IMR-90 (cell line): ENCODE measurements around the gene CTDP1. TPM values are rescaled to one million over a fixed set of nuclear protein-coding genes. Genes with fewer than 3 reads are reported as not detected.

Experiments
- ATAC-seq: fragments of 200-7000 bp; cut with Tn5 transposase; 2 replicates; pipeline ENCODE4 v1.9.1; 2020; ENCODE audit warnings: low read depth, mild to moderate bottlenecking, moderate library complexity
- BruUV-seq: library from RNA; stranded (reverse); fragments of 400-500 nt; replicated peaks from 2 replicates; lab custom pipeline; 2021; lab: Mats Ljungman, UMichigan
- CTCF ChIA-PET: fragments of 300-600 bp; formaldehyde crosslinking; extraction: SDS; loops from one replicate; lab custom pipeline; 2021; ENCODE audit warnings: antibody characterized with exemption; lab: Yijun Ruan, JAX
- POLR2A ChIA-PET: fragments of 300-600 bp; sonication (Branson Sonifier 250); formaldehyde crosslinking; loops from one replicate; lab custom pipeline; 2022; ENCODE audit warnings: antibody characterized with exemption; ENCODE audit not compliant: unreplicated experiment; lab: Charles Lee
- DNase-seq: peaks from one replicate; pipeline ENCODE4 v3.0.0; 2013
- H2AFZ ChIP-seq: replicated peaks from 2 replicates; pipeline ENCODE3; 2013; ENCODE audit warnings: low read length, mild to moderate bottlenecking; ENCODE audit not compliant: poor library complexity
- H2AK5ac ChIP-seq: 2 replicates; pipeline ENCODE4 v1.6.1; 2013; ENCODE audit warnings: low read depth, low read length, inconsistent platforms
- H2AK9ac ChIP-seq: replicated peaks from 2 replicates; pipeline ENCODE3; 2013; ENCODE audit warnings: mild to moderate bottlenecking, low read depth, low read length, moderate library complexity; ENCODE audit not compliant: poor library complexity
- H2BK120ac ChIP-seq: 2 replicates; pipeline ENCODE4 v1.6.1; 2013; ENCODE audit warnings: low read depth, low read length, inconsistent platforms
- H2BK15ac ChIP-seq: 3 replicates; pipeline ENCODE4 v1.6.1; 2013; ENCODE audit warnings: low read depth, low read length, inconsistent platforms
- H2BK20ac ChIP-seq: 2 replicates; pipeline ENCODE4 v1.6.1; 2013; ENCODE audit warnings: low read depth, mild to moderate bottlenecking, inconsistent platforms, low read length, moderate library complexity
- H2BK5ac ChIP-seq: 2 replicates; pipeline ENCODE4 v1.6.1; 2013; ENCODE audit warnings: mild to moderate bottlenecking, low read depth, low read length, inconsistent platforms; ENCODE audit not compliant: poor library complexity, severe bottlenecking
- H3K14ac ChIP-seq: replicated peaks from 2 replicates; pipeline ENCODE4 v1.6.1; 2013; ENCODE audit warnings: low read depth, low read length, inconsistent platforms
- H3K18ac ChIP-seq: 2 replicates; pipeline ENCODE4 v1.6.1; 2013; ENCODE audit warnings: low read depth, low read length, control low read depth
- H3K23ac ChIP-seq: 2 replicates; pipeline ENCODE4 v1.6.1; 2013; ENCODE audit warnings: low read depth, low read length, inconsistent platforms
- H3K27ac ChIP-seq: 2 replicates; pipeline ENCODE4 v1.5.1; 2013; ENCODE audit warnings: mild to moderate bottlenecking, control low read depth, low read length; ENCODE audit not compliant: insufficient read depth
- H3K27me3 ChIP-seq: 2 replicates; pipeline ENCODE4 v1.6.1; 2013; ENCODE audit warnings: low read length; ENCODE audit not compliant: control insufficient read depth, insufficient read depth
- H3K36me3 ChIP-seq: 2 replicates; pipeline ENCODE4 v1.6.1; 2013; ENCODE audit warnings: low read length, mixed read lengths; ENCODE audit not compliant: control insufficient read depth, insufficient read depth
- H3K4ac ChIP-seq: 2 replicates; pipeline ENCODE4 v1.6.1; 2013; ENCODE audit warnings: low read depth, low read length, inconsistent platforms
- H3K4me1 ChIP-seq: 2 replicates; pipeline ENCODE4 v1.6.1; 2013; ENCODE audit warnings: low read length, mixed read lengths; ENCODE audit not compliant: control insufficient read depth, insufficient read depth
- H3K4me2 ChIP-seq: 2 replicates; pipeline ENCODE4 v1.6.1; 2013; ENCODE audit warnings: low read depth, mild to moderate bottlenecking, control low read depth, low read length, moderate library complexity
- H3K4me3 ChIP-seq: 2 replicates; pipeline ENCODE4 v1.5.1; 2013; ENCODE audit warnings: low read depth, mild to moderate bottlenecking, control low read depth, low read length, moderate library complexity; ENCODE audit not compliant: insufficient read depth
- H3K56ac ChIP-seq: 2 replicates; pipeline ENCODE4 v1.6.1; 2013; ENCODE audit warnings: low read length, inconsistent platforms; ENCODE audit not compliant: insufficient read depth; ENCODE audit errors: extremely low read depth
- H3K79me1 ChIP-seq, 2 experiments: 2 replicates each; pipeline ENCODE4 v1.6.1; 2013; ENCODE audit warnings: low read length in 2 of 2, inconsistent platforms in 1 of 2, low read depth in 1 of 2
- H3K9ac ChIP-seq: 2 replicates; pipeline ENCODE4 v1.6.1; 2013; ENCODE audit warnings: low read depth, low read length, control low read depth
- H3K9me1 ChIP-seq: 2 replicates; pipeline ENCODE4 v1.6.1; 2013; ENCODE audit warnings: low read length, inconsistent platforms; ENCODE audit not compliant: insufficient read depth
- H3K9me3 ChIP-seq: 2 replicates; pipeline ENCODE4 v1.6.1; 2013; ENCODE audit warnings: low read length; ENCODE audit not compliant: control insufficient read depth, insufficient read depth
- H4K20me1 ChIP-seq: 2 replicates; pipeline ENCODE4 v1.6.1; 2013; ENCODE audit warnings: low read length, inconsistent platforms; ENCODE audit not compliant: insufficient read depth
- H4K5ac ChIP-seq: 2 replicates; pipeline ENCODE4 v1.6.1; 2013; ENCODE audit warnings: mild to moderate bottlenecking, low read depth, low read length, control low read depth
- H4K8ac ChIP-seq, 2 experiments: 2 replicates each; pipeline ENCODE4 v1.6.1; 2013; ENCODE audit warnings: low read depth in 2 of 2, low read length in 2 of 2, control low read depth in 1 of 2, inconsistent platforms in 1 of 2
- H4K91ac ChIP-seq: 2 replicates; pipeline ENCODE4 v1.6.1; 2013; ENCODE audit warnings: low read depth, low read length, inconsistent platforms; ENCODE audit not compliant: insufficient read depth
- CEBPB ChIP-seq: IDR thresholded peaks from 2 replicates; pipeline ENCODE4 v1.6.1; 2012; ENCODE audit warnings: low read depth, low read length, improper control_type of control experiment
- CHD1 ChIP-seq: IDR thresholded peaks from 2 replicates; pipeline ENCODE4 v1.6.1; 2012; ENCODE audit warnings: low read depth, low read length, improper control_type of control experiment
- FOS ChIP-seq: fragments of 150-350 bp; IDR thresholded peaks from 2 replicates; pipeline ENCODE4 v1.6.1; 2016; ENCODE audit warnings: low read depth, low read length
- RAD21 ChIP-seq: IDR thresholded peaks from 2 replicates; pipeline ENCODE4 v1.6.1; 2012; ENCODE audit warnings: low read length, improper control_type of control experiment
- RCOR1 ChIP-seq: IDR thresholded peaks from 2 replicates; pipeline ENCODE4 v1.6.1; 2012; ENCODE audit warnings: mild to moderate bottlenecking, low read length, improper control_type of control experiment; ENCODE audit not compliant: insufficient replicate concordance
- WGBS, 2 experiments: methylation state at CpG; one replicate each; pipeline versions ENCODE4 v1.1.5 to v1.1.7; 2013; ENCODE audit warnings: missing lambda C conversion rate in 2 of 2; ENCODE audit not compliant: insufficient read length in 1 of 2; ENCODE audit errors: extremely low coverage in 2 of 2; 5-methylcytosine and 5-hydroxymethylcytosine counted together
- dilution Hi-C: fragments of 300-500 bp; cut with HindIII; formaldehyde crosslinking; loops from one replicate; pipeline ENCODE4 v1.14.3; 2018; ENCODE audit warnings: low sequenced_read_pairs; ENCODE audit not compliant: unreplicated experiment
- in situ Hi-C: fragments of 300-500 bp; cut with MboI; formaldehyde crosslinking; loops from 3 replicates; pipeline ENCODE4 v1.14.3; 2019; ENCODE audit warnings: low sequenced_read_pairs, inconsistent platforms, mixed read lengths
- intact Hi-C: fragments of 100-400 bp; cut with micrococcal nuclease; formaldehyde crosslinking; loops from 2 replicates; pipeline ENCODE4 v1.10.0; 2022
- polyA plus RNA-seq, 3 experiments: library from polyadenylated mRNA; depleted of rRNA; stranded (reverse); fragments of >200 nt; gene quantifications; 2 replicates each; pipeline ENCODE4 v1.2.3, GENCODE V29; 2012; ENCODE audit warnings: low replicate concordance in 1 of 3
- total RNA-seq: library from RNA; depleted of rRNA; stranded (reverse); fragments of >200 nt; gene quantifications from 2 replicates; pipeline ENCODE4 v1.2.3, GENCODE V29; 2012

CTDP1 gene
- total and polyA plus RNA-seq, 2 of the 4 experiments (the other 2 are of a cell fraction), result 13.4 to 17.6 TPM

- dilution Hi-C loops, result no loop called here
- Histone ChIP-seq H3K4me1 (no peaks in the 10 kb centered on the region), H2BK5ac (no peak overlapping the region), H4K20me1 (no peaks in the 10 kb centered on the region), H4K8ac (no peak overlapping the region), H3K4me3 (no peak overlapping the region), H2AK9ac (no peak overlapping the region), H3K4ac (no peak overlapping the region), H2AFZ (no peak overlapping the region), H2BK20ac (no peak overlapping the region), H3K36me3 (no peaks in the 10 kb centered on the region), H3K9me1 (no peaks in the 10 kb centered on the region), H3K14ac (no peak overlapping the region), H4K5ac (no peak overlapping the region), H3K23ac (no peak overlapping the region), H2BK15ac (no peak overlapping the region), H3K27me3 (peaks cover 26% of the 10 kb centered on the region), H2AK5ac (no peak overlapping the region), H3K4me2 (no peak overlapping the region), H3K79me1 (no peaks in the 10 kb centered on the region), H3K56ac (no peak overlapping the region), H3K18ac (no peak overlapping the region), H3K27ac (no peak overlapping the region), H2BK120ac (no peak overlapping the region), H3K9me3 (no peaks in the 10 kb centered on the region), H3K9ac (no peak overlapping the region), H4K91ac (no peak overlapping the region)
- DNase-seq, result peak; percentile 85
- TF ChIP-seq RCOR1, result peak; percentile 91
- no peak for TF ChIP-seq CHD1
- TF ChIP-seq FOS, result 0 out of 2 replicates have a peak, but pooled peaks have one; percentile 28
- TF ChIP-seq CEBPB, result no peak
- TF ChIP-seq RAD21, result no peak
- POLR2A ChIA-PET, result no interaction called here
- intact Hi-C loops, result no loop called here
- CTCF ChIA-PET, result interaction anchor here (0.6 kb wide), 1 partner anchor 259 kb away, joined by 4 read pairs; no protein-coding TSS in a partner anchor
- in situ Hi-C loops, result no loop called here
- no TSS peak for BruUV-seq
- ATAC-seq, result peak; percentile 99
- no CpG with 5 or more reads among the region's 3 CpGs for WGBS, 2 experiments
Measured at GRCh38 chr18:79664525-79665125, 15.0 kb upstream of the CTDP1 start.
